ENCODE results near the gene AMPH. TPM values are rescaled to one million over a fixed set of nuclear protein-coding genes. Genes with fewer than 3 reads are reported as not detected.

AMPH gene
- total RNA-seq, 1 donor from 2014 or later, result 9.4 TPM

DNA sequence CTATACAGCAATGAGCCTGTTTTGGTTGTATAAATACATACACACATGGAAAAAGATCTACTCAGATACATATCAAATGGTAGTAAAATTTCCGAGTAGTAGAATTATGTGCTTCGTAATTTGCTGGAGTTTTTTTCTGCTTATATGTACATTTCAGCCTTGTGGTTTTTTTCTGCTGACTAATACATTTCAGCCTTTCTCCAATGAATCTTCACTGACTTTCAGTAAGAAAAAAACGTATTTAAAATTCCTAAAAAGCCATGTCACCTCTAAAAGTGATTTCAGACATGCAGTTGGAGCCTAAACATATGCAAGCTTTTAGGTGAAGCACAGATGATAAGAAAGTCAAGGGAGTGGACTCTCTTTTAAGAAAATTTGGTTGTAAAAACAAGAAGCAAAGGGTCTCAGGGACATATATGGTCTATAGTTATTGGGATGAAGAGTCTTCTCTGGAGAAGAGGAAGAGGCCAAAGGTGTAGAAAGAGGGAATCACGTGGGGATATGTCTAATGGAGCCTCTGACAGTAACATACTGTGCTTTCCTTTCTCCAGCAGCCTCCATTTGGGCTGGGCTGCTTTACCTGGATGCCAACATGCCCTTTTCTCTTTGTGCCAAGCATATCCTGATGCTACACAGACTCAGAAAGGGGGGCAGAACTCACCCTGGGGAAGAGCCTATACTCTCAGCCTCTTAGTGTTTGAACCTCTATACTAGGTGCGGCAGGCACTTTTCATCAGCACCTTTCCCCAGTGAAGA, 2.4 kb downstream of the AMPH start:
- Histone ChIP-seq H3K27me3 (ENCODE audit: control insufficient read depth in 3 of 3, insufficient read depth in 3 of 3, low read length in 3 of 3) (peaks cover 8 to 29% (median 15%) of the 10 kb centered on the region in 3 donors), H3K36me3 (ENCODE audit: control insufficient read depth in 3 of 3, insufficient read depth in 3 of 3, low read length in 3 of 3) (no peaks in the 10 kb centered on the region), H3K27ac (ENCODE audit: low read depth, low read length) (no peak overlapping the region), H3K4me3 (ENCODE audit: low read length in 3 of 3) (no peak overlapping the region), H3K4me1 (ENCODE audit: control insufficient read depth in 3 of 3, insufficient read depth in 3 of 3, low read length in 3 of 3) (no peaks in the 10 kb centered on the region), H3K9ac (ENCODE audit: low read depth in 1 of 3, low read length in 3 of 3) (no peak overlapping the region), H3K9me3 (ENCODE audit: control insufficient read depth in 3 of 3, low read length in 3 of 3) (peaks cover 0 to 3% (median 2%) of the 10 kb centered on the region in 3 donors)

DNA sequence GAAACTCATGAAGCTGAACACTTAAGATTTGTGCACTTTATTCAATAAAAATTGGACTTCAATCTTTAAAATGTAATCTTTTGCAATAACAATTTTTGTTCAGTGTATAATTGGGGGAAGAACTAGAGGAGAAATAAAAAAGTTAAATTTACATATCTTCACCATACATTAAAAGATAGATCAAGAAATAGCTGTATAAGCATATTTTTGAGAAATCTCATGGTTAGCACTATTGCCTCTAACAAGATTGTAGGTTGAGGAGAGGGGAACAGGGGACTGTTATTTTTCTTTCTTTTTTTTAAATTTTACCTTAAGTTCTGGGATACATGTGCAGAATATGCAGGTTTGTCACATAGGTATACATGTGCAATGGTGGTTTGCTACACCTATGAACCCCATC, 5.3 kb downstream of the AMPH start:
- no peak overlapping the region for H3K9ac ChIP-seq (ENCODE audit: low read depth in 1 of 3, low read length in 3 of 3)
- H3K4me3 ChIP-seq (ENCODE audit: low read length in 3 of 3), result no peak overlapping the region
- H3K27ac ChIP-seq (ENCODE audit: low read depth, low read length), result no peak overlapping the region
- no peaks in the 10 kb centered on the region for H3K36me3 ChIP-seq (ENCODE audit: control insufficient read depth in 3 of 3, insufficient read depth in 3 of 3, low read length in 3 of 3)
- H3K4me1 ChIP-seq (ENCODE audit: control insufficient read depth in 3 of 3, insufficient read depth in 3 of 3, low read length in 3 of 3), result no peaks in the 10 kb centered on the region
- peaks cover 8 to 16% (median 15%) of the 10 kb centered on the region in 3 donors for H3K27me3 ChIP-seq (ENCODE audit: control insufficient read depth in 3 of 3, insufficient read depth in 3 of 3, low read length in 3 of 3)
- H3K9me3 ChIP-seq (ENCODE audit: control insufficient read depth in 3 of 3, low read length in 3 of 3), result peaks cover 0 to 3% (median 2%) of the 10 kb centered on the region in 3 donors

DNA sequence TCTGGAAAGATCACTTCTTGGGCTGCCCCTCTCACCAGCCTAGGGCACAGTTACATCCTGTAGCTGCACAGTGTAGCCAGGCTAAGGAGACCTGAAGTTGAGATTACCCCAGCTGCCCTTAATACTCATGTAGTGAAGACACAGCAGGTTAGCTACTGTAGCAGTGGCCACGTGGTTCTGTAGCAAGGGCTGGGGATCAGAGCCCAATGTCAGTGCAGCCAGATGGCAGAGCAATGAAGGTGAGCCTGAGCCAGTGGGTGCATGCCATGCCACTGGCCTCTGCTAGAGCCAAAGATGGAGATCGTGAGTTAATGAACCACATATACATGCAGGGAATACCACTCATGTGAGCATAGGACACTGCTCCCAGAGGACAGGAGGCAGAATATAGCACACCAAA, 15.5 kb downstream of the AMPH start:
- H3K9ac ChIP-seq (ENCODE audit: low read depth in 1 of 3, low read length in 3 of 3), result no peak overlapping the region
- no peak overlapping the region for H3K27ac ChIP-seq (ENCODE audit: low read depth, low read length)
- no peaks in the 10 kb centered on the region for H3K27me3 ChIP-seq (ENCODE audit: control insufficient read depth in 3 of 3, insufficient read depth in 3 of 3, low read length in 3 of 3)
- no peak overlapping the region for H3K4me3 ChIP-seq (ENCODE audit: low read length in 3 of 3)
- no peaks in the 10 kb centered on the region for H3K9me3 ChIP-seq (ENCODE audit: control insufficient read depth in 3 of 3, low read length in 3 of 3)
- H3K36me3 ChIP-seq (ENCODE audit: control insufficient read depth in 3 of 3, insufficient read depth in 3 of 3, low read length in 3 of 3), result no peaks in the 10 kb centered on the region
- H3K4me1 ChIP-seq (ENCODE audit: control insufficient read depth in 3 of 3, insufficient read depth in 3 of 3, low read length in 3 of 3), result no peaks in the 10 kb centered on the region

DNA sequence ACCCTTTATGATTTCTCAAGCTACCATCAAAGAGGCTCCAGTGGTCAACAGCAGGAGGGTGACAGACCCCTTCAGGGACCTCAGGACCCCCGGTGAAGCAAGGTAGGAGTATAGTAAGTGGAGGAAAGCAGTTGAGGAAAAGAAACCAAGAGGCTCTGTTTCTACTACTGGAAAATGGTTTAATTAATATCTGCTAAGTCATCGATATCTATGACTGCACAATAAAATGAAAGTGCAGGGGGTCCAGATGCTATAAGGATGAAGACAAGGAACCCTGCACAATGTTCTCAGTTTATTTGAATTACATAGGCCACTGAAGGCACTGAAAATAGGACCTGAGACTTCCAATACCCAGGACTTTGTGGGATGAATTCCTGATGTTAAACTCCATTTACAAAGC, 23.7 kb downstream of the AMPH start:
- Histone ChIP-seq H3K36me3 (ENCODE audit: control insufficient read depth in 3 of 3, insufficient read depth in 3 of 3, low read length in 3 of 3) (no peaks in the 10 kb centered on the region), H3K27me3 (ENCODE audit: control insufficient read depth in 3 of 3, insufficient read depth in 3 of 3, low read length in 3 of 3) (no peaks in the 10 kb centered on the region), H3K27ac (ENCODE audit: low read depth, low read length) (no peak overlapping the region), H3K4me1 (ENCODE audit: control insufficient read depth in 3 of 3, insufficient read depth in 3 of 3, low read length in 3 of 3) (no peaks in the 10 kb centered on the region), H3K9ac (ENCODE audit: low read depth in 1 of 3, low read length in 3 of 3) (no peak overlapping the region), H3K4me3 (ENCODE audit: low read length in 3 of 3) (no peak overlapping the region), H3K9me3 (ENCODE audit: control insufficient read depth in 3 of 3, low read length in 3 of 3) (peaks cover 0 to 2% (median 0%) of the 10 kb centered on the region in 3 donors)

DNA sequence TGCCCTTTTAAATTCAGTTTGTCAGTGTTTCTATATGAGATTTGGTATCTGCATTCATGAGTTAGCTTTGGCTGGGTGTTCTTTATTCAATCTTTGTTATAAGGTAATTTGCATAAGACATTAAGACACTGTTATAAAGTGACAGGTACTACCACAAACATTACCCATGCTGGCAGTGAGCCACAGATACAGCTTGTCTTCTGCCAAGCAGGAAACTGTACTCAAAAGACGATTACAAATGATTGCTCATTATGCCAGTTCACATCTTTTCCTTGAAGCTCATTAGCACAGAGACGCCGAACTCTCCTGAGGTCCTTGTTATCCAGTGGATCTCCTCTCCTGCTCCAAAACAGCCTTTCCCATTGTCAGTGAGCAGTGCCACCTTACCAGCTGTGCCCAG, 30.4 kb downstream of the AMPH start:
- Histone ChIP-seq H3K27me3 (ENCODE audit: control insufficient read depth in 3 of 3, insufficient read depth in 3 of 3, low read length in 3 of 3) (no peaks in the 10 kb centered on the region), H3K9ac (ENCODE audit: low read depth in 1 of 3, low read length in 3 of 3) (no peak overlapping the region), H3K4me3 (ENCODE audit: low read length in 3 of 3) (no peak overlapping the region), H3K9me3 (ENCODE audit: control insufficient read depth in 3 of 3, low read length in 3 of 3) (no peaks in the 10 kb centered on the region), H3K4me1 (ENCODE audit: control insufficient read depth in 3 of 3, insufficient read depth in 3 of 3, low read length in 3 of 3) (no peaks in the 10 kb centered on the region), H3K27ac (ENCODE audit: low read depth, low read length) (no peak overlapping the region), H3K36me3 (ENCODE audit: control insufficient read depth in 3 of 3, insufficient read depth in 3 of 3, low read length in 3 of 3) (no peaks in the 10 kb centered on the region)

DNA sequence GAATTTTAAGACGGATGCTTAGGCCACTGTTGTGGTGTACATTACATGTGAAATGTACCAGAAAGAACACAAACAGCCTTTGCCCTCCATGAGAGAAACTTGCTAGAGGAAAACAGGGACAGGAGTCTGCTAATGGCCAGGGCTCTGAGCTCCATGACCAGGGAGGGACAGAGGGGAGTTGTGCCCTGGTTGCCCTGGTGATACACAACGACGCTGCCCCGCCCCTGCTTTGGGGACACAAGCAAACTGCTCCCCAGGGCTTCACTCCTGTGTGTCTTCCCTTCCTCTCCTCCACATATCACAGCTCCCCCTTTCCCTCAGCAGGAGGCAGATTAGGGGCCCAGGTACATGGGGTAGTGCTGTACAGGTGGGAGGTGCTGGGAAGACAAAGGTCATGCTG, 36.2 kb downstream of the AMPH start:
- Histone ChIP-seq H3K27me3 (ENCODE audit: control insufficient read depth in 3 of 3, insufficient read depth in 3 of 3, low read length in 3 of 3) (peaks cover 0 to 2% (median 0%) of the 10 kb centered on the region in 3 donors), H3K27ac (ENCODE audit: low read depth, low read length) (no peak overlapping the region), H3K9ac (ENCODE audit: low read depth in 1 of 3, low read length in 3 of 3) (no peak overlapping the region), H3K36me3 (ENCODE audit: control insufficient read depth in 3 of 3, insufficient read depth in 3 of 3, low read length in 3 of 3) (no peaks in the 10 kb centered on the region), H3K4me3 (ENCODE audit: low read length in 3 of 3) (no peak overlapping the region), H3K4me1 (ENCODE audit: control insufficient read depth in 3 of 3, insufficient read depth in 3 of 3, low read length in 3 of 3) (no peaks in the 10 kb centered on the region), H3K9me3 (ENCODE audit: control insufficient read depth in 3 of 3, low read length in 3 of 3) (no peaks in the 10 kb centered on the region)

DNA sequence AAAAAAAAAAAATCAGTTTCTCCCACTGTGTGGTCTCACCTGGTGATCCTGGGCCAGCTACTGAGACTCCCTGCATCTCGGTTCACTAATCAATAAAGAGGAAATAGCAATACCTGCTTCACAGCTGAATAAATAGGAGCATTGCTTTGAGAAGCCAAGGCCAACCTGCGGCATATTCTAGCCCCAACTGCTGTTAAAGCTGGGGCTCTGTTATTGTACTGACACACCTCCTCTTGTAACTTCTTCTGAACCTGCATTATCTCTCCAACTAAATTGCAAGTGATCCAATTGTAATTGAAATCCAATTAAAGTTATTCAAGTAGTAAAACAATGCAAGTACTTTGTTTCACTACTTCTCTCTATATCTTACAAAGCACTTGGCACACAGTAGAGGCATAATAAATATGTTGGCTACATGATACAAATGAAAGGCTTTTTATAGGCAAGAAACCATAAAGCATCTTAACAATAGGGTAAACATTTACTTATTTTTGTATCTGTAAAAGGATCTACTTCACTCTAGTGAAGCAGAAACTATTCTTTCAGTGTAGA, 38.4 kb downstream of the AMPH start:
- Histone ChIP-seq H3K9me3 (ENCODE audit: control insufficient read depth in 3 of 3, low read length in 3 of 3) (no peaks in the 10 kb centered on the region), H3K4me3 (ENCODE audit: low read length in 3 of 3) (no peak overlapping the region), H3K27ac (ENCODE audit: low read depth, low read length) (no peak overlapping the region), H3K27me3 (ENCODE audit: control insufficient read depth in 3 of 3, insufficient read depth in 3 of 3, low read length in 3 of 3) (peaks cover 0 to 2% (median 0%) of the 10 kb centered on the region in 3 donors), H3K4me1 (ENCODE audit: control insufficient read depth in 3 of 3, insufficient read depth in 3 of 3, low read length in 3 of 3) (no peaks in the 10 kb centered on the region), H3K9ac (ENCODE audit: low read depth in 1 of 3, low read length in 3 of 3) (no peak overlapping the region), H3K36me3 (ENCODE audit: control insufficient read depth in 3 of 3, insufficient read depth in 3 of 3, low read length in 3 of 3) (no peaks in the 10 kb centered on the region)

DNA sequence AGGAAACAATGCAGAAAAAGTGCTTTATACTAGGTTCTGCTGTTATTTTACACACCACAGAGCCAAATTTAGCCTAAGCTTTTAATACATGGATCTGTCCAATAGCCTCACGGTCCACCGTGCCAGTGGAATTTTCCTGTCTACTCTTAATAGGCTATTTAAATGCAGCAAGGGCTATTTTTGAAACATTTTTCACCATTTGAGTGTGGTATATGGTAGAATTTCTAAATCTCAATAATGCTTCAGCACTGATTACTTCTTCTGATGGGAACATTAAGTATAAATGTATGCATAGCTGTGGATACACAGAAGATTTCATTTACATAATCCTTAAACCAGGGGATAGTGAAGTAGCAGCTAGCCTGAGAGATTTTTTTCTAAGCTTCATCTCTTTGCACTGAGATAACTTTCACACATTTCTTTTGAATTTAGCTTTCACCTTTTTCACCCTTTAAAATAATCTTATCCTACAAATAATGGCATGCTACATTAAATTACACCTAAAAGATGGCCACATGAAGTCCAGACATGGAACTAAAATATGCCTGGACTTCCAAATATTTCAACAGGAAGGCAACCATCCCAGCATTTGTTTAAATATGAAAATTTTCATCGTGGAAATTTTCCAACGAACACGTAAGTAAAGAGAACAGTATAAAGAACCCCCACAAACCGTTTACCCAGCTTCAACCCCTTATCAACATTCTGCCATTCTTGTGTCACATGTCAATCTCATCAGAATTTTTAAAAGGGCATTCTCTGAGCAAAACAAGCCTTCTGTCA, 45.4 kb downstream of the AMPH start:
- Histone ChIP-seq H3K36me3 (ENCODE audit: control insufficient read depth in 3 of 3, insufficient read depth in 3 of 3, low read length in 3 of 3) (no peaks in the 10 kb centered on the region), H3K4me1 (ENCODE audit: control insufficient read depth in 3 of 3, insufficient read depth in 3 of 3, low read length in 3 of 3) (peaks cover 0 to 5% (median 0%) of the 10 kb centered on the region in 3 donors), H3K27ac (ENCODE audit: low read depth, low read length) (no peak overlapping the region), H3K9me3 (ENCODE audit: control insufficient read depth in 3 of 3, low read length in 3 of 3) (no peaks in the 10 kb centered on the region), H3K4me3 (ENCODE audit: low read length in 3 of 3) (no peak overlapping the region), H3K9ac (ENCODE audit: low read depth in 1 of 3, low read length in 3 of 3) (no peak overlapping the region), H3K27me3 (ENCODE audit: control insufficient read depth in 3 of 3, insufficient read depth in 3 of 3, low read length in 3 of 3) (no peaks in the 10 kb centered on the region)

DNA sequence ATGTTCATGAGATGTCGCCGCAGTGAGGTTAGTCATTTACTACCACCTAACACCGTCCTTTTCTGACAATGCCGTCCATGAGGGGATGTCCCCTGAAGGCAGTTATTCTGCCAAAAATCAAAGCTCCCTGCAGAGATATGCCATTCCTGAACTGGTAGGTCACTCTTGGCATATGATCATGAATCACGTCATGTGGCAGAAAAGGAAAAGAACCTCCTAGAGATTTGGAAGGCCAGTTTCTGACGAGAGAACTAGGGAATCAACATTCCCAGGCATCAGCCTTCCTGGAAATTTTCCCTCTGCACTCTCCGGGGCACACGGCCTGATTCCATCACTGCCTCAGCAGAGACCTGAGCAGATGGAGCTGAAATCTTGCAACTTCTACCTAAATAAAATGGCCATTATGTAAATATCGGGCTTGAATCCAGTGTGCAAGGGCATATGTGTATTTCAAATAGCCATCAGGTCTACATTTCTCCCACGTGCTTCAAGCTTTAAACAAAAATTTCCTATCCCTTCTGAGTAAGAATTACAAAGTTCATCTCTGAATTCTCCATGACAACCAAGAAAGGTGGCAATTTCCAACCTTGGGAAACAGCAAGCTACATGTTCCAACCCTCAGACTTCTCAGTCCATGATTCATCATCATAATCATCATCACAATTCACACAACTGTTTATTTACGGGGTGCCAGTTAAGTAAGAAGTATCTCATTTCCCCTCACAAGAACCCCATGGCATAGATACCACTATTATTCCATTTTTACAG, 46.5 kb downstream of the AMPH start:
- H3K9me3 ChIP-seq (ENCODE audit: control insufficient read depth in 3 of 3, low read length in 3 of 3), result no peaks in the 10 kb centered on the region
- H3K4me3 ChIP-seq (ENCODE audit: low read length in 3 of 3), result no peak overlapping the region
- no peaks in the 10 kb centered on the region for H3K36me3 ChIP-seq (ENCODE audit: control insufficient read depth in 3 of 3, insufficient read depth in 3 of 3, low read length in 3 of 3)
- peaks cover 0 to 5% (median 0%) of the 10 kb centered on the region in 3 donors for H3K4me1 ChIP-seq (ENCODE audit: control insufficient read depth in 3 of 3, insufficient read depth in 3 of 3, low read length in 3 of 3)
- no peak overlapping the region for H3K9ac ChIP-seq (ENCODE audit: low read depth in 1 of 3, low read length in 3 of 3)
- H3K27ac ChIP-seq (ENCODE audit: low read depth, low read length), result no peak overlapping the region
- no peaks in the 10 kb centered on the region for H3K27me3 ChIP-seq (ENCODE audit: control insufficient read depth in 3 of 3, insufficient read depth in 3 of 3, low read length in 3 of 3)
